Keratinocyte (primary cell): Measurements from ENCODE around the gene ZNRD2. TPM values are rescaled to one million over a fixed set of nuclear protein-coding genes. Genes with fewer than 3 reads are reported as not detected.

Experiments
- DNase-seq: peaks from one replicate; pipeline ENCODE4 v3.0.0-alpha.2; 2011; ENCODE audit warnings: low read depth, missing footprints, low spot score
- FAIRE-seq: peaks from 2 replicates; lab custom pipeline; 2011; peaks lifted over from hg19 to GRCh38; lab: Jason Lieb, UNC
- H2AFZ ChIP-seq: 2 replicates; pipeline ENCODE4 v1.6.0; 2012; ENCODE audit warnings: low read length, control low read depth, inconsistent platforms; ENCODE audit not compliant: control insufficient read depth
- H3K27ac ChIP-seq: 2 replicates; pipeline ENCODE4 v1.5.1; 2011; ENCODE audit warnings: low read length; ENCODE audit not compliant: control insufficient read depth, insufficient read depth
- H3K27me3 ChIP-seq: 3 replicates; pipeline ENCODE4 v1.6.0; 2011; ENCODE audit warnings: low read length; ENCODE audit not compliant: control insufficient read depth, insufficient read depth; ENCODE audit errors: extremely low read depth
- H3K36me3 ChIP-seq, 2 experiments: 2 replicates in 1 of 2; 3 replicates in 1 of 2; pipeline ENCODE4 v1.5.1; 2011; ENCODE audit warnings: low read length in 2 of 2, mild to moderate bottlenecking in 1 of 2; ENCODE audit not compliant: control insufficient read depth in 2 of 2, insufficient read depth in 2 of 2; ENCODE audit errors: extremely low read depth in 1 of 2
- H3K4me1 ChIP-seq: 3 replicates; pipeline ENCODE4 v1.5.1; 2011; ENCODE audit warnings: low read length; ENCODE audit not compliant: control insufficient read depth, insufficient read depth; ENCODE audit errors: extremely low read depth
- H3K4me2 ChIP-seq: 3 replicates; pipeline ENCODE4 v1.6.0; 2011; ENCODE audit warnings: low read depth, low read length; ENCODE audit not compliant: control insufficient read depth, insufficient read depth; ENCODE audit errors: extremely low read depth
- H3K4me3 ChIP-seq, 3 experiments: fragments of 200-600 bp in 1 of 3; sonication (generic) in 1 of 3; 2 replicates in 2 of 3; 3 replicates in 1 of 3; pipeline ENCODE4 v1.5.1; 2011 to 2016; ENCODE audit warnings: low read length in 3 of 3, mild to moderate bottlenecking in 3 of 3, control low read depth in 2 of 3, inconsistent platforms in 1 of 3, low read depth in 1 of 3, mixed read lengths in 1 of 3, mixed run types in 1 of 3, moderate library complexity in 1 of 3; ENCODE audit not compliant: control insufficient read depth in 2 of 3, insufficient read depth in 2 of 3; ENCODE audit errors: extremely low read depth in 1 of 3
- H3K79me2 ChIP-seq: 2 replicates; pipeline ENCODE4 v1.6.0; 2012; ENCODE audit warnings: low read length; ENCODE audit not compliant: control insufficient read depth, insufficient read depth
- H3K9ac ChIP-seq: 3 replicates; pipeline ENCODE4 v1.6.0; 2011; ENCODE audit warnings: low read length; ENCODE audit not compliant: control insufficient read depth, insufficient read depth; ENCODE audit errors: extremely low read depth
- H3K9me1 ChIP-seq: 3 replicates; pipeline ENCODE4 v1.6.0; 2011; ENCODE audit warnings: low read length; ENCODE audit not compliant: control insufficient read depth, insufficient read depth; ENCODE audit errors: extremely low read depth
- H3K9me3 ChIP-seq: 2 replicates; pipeline ENCODE4 v1.5.1; 2012; ENCODE audit warnings: low read depth, low read length; ENCODE audit not compliant: control insufficient read depth
- H4K20me1 ChIP-seq: 3 replicates; pipeline ENCODE4 v1.6.0; 2011; ENCODE audit warnings: low read length; ENCODE audit not compliant: control insufficient read depth, insufficient read depth; ENCODE audit errors: extremely low read depth
- CTCF ChIP-seq, 3 experiments: IDR thresholded peaks in 1 of 3; conservative IDR thresholded peaks in 1 of 3; optimal IDR thresholded peaks in 1 of 3; 2 replicates in 2 of 3; 3 replicates in 1 of 3; pipeline versions ENCODE3 to v1.5.1; 2011; ENCODE audit warnings: low read length in 3 of 3, mild to moderate bottlenecking in 3 of 3, moderate library complexity in 2 of 3, control low read depth in 1 of 3, inconsistent platforms in 1 of 3; ENCODE audit not compliant: insufficient read depth in 2 of 3; ENCODE audit errors: extremely low read depth in 1 of 3
- EZH2 ChIP-seq: IDR thresholded peaks from one replicate; pipeline ENCODE4 v1.6.1; 2012; ENCODE audit warnings: inconsistent platforms, mild to moderate bottlenecking, low read length, moderate library complexity
- dilution Hi-C: fragments of 300-500 bp; cut with MboI; formaldehyde crosslinking; loops from one replicate; pipeline ENCODE4 v1.7.0; 2020; ENCODE audit warnings: low sequenced_read_pairs; ENCODE audit not compliant: extremely low pct_ligation_motif_present
- polyA plus RNA-seq, 5 experiments: library from polyadenylated mRNA; depleted of rRNA in 3 of 5; stranded (reverse) in 3 of 5; stranded (forward) in 1 of 5; unstranded in 1 of 5; fragments of >200 nt; gene quantifications; 1 replicate in 1 of 5; 2 replicates in 3 of 5; 3 replicates in 1 of 5; pipeline versions ENCODE4 v1.2.1 to v1.2.3, GENCODE V29; 2011 to 2012; ENCODE audit warnings: missing spikeins in 2 of 5, low read depth in 1 of 5, low replicate concordance in 1 of 5

Gene ZNRD2
- polyA plus RNA-seq, 1 donor (not counting 4 experiments of a cell fraction or from before 2014, with no cell fraction given) = 33.6 TPM

GRCh38 chr11:65565624-65566453 lies 4.4 kb upstream of the ZNRD2 start:
- peak overlapping the region; percentile 32 for H3K4me2 ChIP-seq
- H4K20me1 ChIP-seq = no peaks in the 10 kb centered on the region
- H2AFZ ChIP-seq = no peak overlapping the region
- H3K9me3 ChIP-seq = no peaks in the 10 kb centered on the region
- FAIRE-seq (no peak), DNase-seq (no peak)
- H3K9me1 ChIP-seq = no peaks in the 10 kb centered on the region
- H3K36me3 ChIP-seq = peaks cover 0 to 2% of the 10 kb centered on the region in 2 experiments
- no peak overlapping the region for H3K4me3 ChIP-seq
- dilution Hi-C loops = no loop called here
- peak overlapping the region; percentile 31 for H3K27ac ChIP-seq
- no peak overlapping the region for H3K9ac ChIP-seq
- TF ChIP-seq EZH2 (no peak), CTCF (optimal IDR thresholded peaks at IDR 0.05 in 1 of 3, IDR thresholded peaks at IDR 0.05 in 1 of 3, conservative IDR thresholded peaks at IDR 0.05 in 1 of 3; ENCODE audit: extremely low read depth in 1 of 3, insufficient read depth in 2 of 3, low read length in 3 of 3) (no peak)
- peaks cover 27% of the 10 kb centered on the region for H3K4me1 ChIP-seq
- H3K27me3 ChIP-seq = no peaks in the 10 kb centered on the region
- peaks cover 29% of the 10 kb centered on the region for H3K79me2 ChIP-seq

GRCh38 chr11:65569164-65569972 lies 909 bp upstream of the ZNRD2 start:
- DNase-seq (no peak), FAIRE-seq (no peak)
- dilution Hi-C loops = no loop called here
- Histone ChIP-seq H3K9ac (peak overlapping the region; percentile 92), H3K4me1 (peaks cover 47% of the 10 kb centered on the region), H3K27ac (peak overlapping the region; percentile 92), H4K20me1 (peaks cover 5% of the 10 kb centered on the region), H2AFZ (peak overlapping the region; percentile 96), H3K27me3 (no peaks in the 10 kb centered on the region), H3K9me3 (no peaks in the 10 kb centered on the region), H3K79me2 (peaks cover 44% of the 10 kb centered on the region), H3K4me3 (peak overlapping the region; percentile 85 to 90 (median 88)), H3K9me1 (no peaks in the 10 kb centered on the region), H3K36me3 (peaks cover 0 to 2% of the 10 kb centered on the region in 2 experiments), H3K4me2 (peak overlapping the region; percentile 100)
- TF ChIP-seq CTCF (optimal IDR thresholded peaks at IDR 0.05 in 1 of 3, IDR thresholded peaks at IDR 0.05 in 1 of 3, conservative IDR thresholded peaks at IDR 0.05 in 1 of 3; ENCODE audit: extremely low read depth in 1 of 3, insufficient read depth in 2 of 3, low read length in 3 of 3) (no peak), EZH2 (no peak)
